H1 (cell line): ENCODE data around the gene C16orf87. TPM values are rescaled to one million over a fixed set of nuclear protein-coding genes. Genes with fewer than 3 reads are reported as not detected.

Experiments used
- BCL11A ChIP-seq, 2 experiments: IDR thresholded peaks; one replicate each; pipeline ENCODE4 v1.6.1; 2011; ENCODE audit warnings: low read depth in 2 of 2, low read length in 2 of 2, mild to moderate bottlenecking in 2 of 2
- CHD1 ChIP-seq: IDR thresholded peaks from 2 replicates; pipeline ENCODE4 v1.6.1; 2012; ENCODE audit warnings: low read depth, low read length, improper control_type of control experiment
- GABPA ChIP-seq: IDR thresholded peaks from 2 replicates; pipeline ENCODE4 v1.6.1; 2011; ENCODE audit warnings: mild to moderate bottlenecking, low read length, moderate library complexity, borderline replicate concordance; ENCODE audit not compliant: insufficient read depth
- RXRA ChIP-seq: IDR thresholded peaks from 2 replicates; pipeline ENCODE4 v1.6.1; 2011; ENCODE audit warnings: low read depth, mild to moderate bottlenecking, low read length, moderate library complexity; ENCODE audit not compliant: insufficient read depth
- polyA plus RNA-seq, 7 experiments: library from polyadenylated mRNA; depleted of rRNA in 3 of 7; stranded (reverse) in 5 of 7; unstranded in 2 of 7; fragments of >200 nt in 5 of 7; fragments of 200-250 nt in 2 of 7; gene quantifications; 1 replicate in 5 of 7; 2 replicates in 1 of 7; 4 replicates in 1 of 7; pipeline versions ENCODE4 v1.2.1 to v1.2.3, GENCODE V29; 2011 to 2013; ENCODE audit warnings: missing spikeins in 2 of 7, mixed read lengths in 2 of 7
- total RNA-seq: library from RNA; stranded (reverse); fragmentation: NEBNext Ultra II Directional; extraction: Animal tissue kit (Norgen Biotek cat#: 25700); gene quantifications from 2 replicates; pipeline ENCODE4 v1.2.1, GENCODE V29; 2021
- TF ChIP-seq, protein P1 (sequence below): fragments of 300-600 bp; sonication (generic); IDR thresholded peaks from 2 replicates; pipeline ENCODE4 v1.7.1; 2012; ENCODE audit warnings: low read length, moderate library complexity, mild to moderate bottlenecking, inconsistent platforms; ENCODE audit not compliant: insufficient replicate concordance

Gene C16orf87
- total and polyA plus RNA-seq, 2 of the 8 experiments (the other 6 are each of a cell fraction or from before 2014, with no cell fraction given): 4.8 to 21.8 TPM

GRCh38 chr16:46822270-46822669 is 8.7 kb downstream of the C16orf87 start (continued):
- TF ChIP-seq, protein P1, sequence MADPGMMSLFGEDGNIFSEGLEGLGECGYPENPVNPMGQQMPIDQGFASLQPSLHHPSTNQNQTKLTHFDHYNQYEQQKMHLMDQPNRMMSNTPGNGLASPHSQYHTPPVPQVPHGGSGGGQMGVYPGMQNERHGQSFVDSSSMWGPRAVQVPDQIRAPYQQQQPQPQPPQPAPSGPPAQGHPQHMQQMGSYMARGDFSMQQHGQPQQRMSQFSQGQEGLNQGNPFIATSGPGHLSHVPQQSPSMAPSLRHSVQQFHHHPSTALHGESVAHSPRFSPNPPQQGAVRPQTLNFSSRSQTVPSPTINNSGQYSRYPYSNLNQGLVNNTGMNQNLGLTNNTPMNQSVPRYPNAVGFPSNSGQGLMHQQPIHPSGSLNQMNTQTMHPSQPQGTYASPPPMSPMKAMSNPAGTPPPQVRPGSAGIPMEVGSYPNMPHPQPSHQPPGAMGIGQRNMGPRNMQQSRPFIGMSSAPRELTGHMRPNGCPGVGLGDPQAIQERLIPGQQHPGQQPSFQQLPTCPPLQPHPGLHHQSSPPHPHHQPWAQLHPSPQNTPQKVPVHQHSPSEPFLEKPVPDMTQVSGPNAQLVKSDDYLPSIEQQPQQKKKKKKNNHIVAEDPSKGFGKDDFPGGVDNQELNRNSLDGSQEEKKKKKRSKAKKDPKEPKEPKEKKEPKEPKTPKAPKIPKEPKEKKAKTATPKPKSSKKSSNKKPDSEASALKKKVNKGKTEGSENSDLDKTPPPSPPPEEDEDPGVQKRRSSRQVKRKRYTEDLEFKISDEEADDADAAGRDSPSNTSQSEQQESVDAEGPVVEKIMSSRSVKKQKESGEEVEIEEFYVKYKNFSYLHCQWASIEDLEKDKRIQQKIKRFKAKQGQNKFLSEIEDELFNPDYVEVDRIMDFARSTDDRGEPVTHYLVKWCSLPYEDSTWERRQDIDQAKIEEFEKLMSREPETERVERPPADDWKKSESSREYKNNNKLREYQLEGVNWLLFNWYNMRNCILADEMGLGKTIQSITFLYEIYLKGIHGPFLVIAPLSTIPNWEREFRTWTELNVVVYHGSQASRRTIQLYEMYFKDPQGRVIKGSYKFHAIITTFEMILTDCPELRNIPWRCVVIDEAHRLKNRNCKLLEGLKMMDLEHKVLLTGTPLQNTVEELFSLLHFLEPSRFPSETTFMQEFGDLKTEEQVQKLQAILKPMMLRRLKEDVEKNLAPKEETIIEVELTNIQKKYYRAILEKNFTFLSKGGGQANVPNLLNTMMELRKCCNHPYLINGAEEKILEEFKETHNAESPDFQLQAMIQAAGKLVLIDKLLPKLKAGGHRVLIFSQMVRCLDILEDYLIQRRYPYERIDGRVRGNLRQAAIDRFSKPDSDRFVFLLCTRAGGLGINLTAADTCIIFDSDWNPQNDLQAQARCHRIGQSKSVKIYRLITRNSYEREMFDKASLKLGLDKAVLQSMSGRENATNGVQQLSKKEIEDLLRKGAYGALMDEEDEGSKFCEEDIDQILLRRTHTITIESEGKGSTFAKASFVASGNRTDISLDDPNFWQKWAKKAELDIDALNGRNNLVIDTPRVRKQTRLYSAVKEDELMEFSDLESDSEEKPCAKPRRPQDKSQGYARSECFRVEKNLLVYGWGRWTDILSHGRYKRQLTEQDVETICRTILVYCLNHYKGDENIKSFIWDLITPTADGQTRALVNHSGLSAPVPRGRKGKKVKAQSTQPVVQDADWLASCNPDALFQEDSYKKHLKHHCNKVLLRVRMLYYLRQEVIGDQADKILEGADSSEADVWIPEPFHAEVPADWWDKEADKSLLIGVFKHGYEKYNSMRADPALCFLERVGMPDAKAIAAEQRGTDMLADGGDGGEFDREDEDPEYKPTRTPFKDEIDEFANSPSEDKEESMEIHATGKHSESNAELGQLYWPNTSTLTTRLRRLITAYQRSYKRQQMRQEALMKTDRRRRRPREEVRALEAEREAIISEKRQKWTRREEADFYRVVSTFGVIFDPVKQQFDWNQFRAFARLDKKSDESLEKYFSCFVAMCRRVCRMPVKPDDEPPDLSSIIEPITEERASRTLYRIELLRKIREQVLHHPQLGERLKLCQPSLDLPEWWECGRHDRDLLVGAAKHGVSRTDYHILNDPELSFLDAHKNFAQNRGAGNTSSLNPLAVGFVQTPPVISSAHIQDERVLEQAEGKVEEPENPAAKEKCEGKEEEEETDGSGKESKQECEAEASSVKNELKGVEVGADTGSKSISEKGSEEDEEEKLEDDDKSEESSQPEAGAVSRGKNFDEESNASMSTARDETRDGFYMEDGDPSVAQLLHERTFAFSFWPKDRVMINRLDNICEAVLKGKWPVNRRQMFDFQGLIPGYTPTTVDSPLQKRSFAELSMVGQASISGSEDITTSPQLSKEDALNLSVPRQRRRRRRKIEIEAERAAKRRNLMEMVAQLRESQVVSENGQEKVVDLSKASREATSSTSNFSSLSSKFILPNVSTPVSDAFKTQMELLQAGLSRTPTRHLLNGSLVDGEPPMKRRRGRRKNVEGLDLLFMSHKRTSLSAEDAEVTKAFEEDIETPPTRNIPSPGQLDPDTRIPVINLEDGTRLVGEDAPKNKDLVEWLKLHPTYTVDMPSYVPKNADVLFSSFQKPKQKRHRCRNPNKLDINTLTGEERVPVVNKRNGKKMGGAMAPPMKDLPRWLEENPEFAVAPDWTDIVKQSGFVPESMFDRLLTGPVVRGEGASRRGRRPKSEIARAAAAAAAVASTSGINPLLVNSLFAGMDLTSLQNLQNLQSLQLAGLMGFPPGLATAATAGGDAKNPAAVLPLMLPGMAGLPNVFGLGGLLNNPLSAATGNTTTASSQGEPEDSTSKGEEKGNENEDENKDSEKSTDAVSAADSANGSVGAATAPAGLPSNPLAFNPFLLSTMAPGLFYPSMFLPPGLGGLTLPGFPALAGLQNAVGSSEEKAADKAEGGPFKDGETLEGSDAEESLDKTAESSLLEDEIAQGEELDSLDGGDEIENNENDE: no peak
- TF ChIP-seq CHD1 (no peak), RXRA (no peak), GABPA (no peak), BCL11A (IDR thresholded peaks at IDR 0.05; ENCODE audit: low read depth in 2 of 2, low read length in 2 of 2) (no peak)
